Measurements from ENCODE around the gene PSMC2.

PSMC2 gene

DNA sequence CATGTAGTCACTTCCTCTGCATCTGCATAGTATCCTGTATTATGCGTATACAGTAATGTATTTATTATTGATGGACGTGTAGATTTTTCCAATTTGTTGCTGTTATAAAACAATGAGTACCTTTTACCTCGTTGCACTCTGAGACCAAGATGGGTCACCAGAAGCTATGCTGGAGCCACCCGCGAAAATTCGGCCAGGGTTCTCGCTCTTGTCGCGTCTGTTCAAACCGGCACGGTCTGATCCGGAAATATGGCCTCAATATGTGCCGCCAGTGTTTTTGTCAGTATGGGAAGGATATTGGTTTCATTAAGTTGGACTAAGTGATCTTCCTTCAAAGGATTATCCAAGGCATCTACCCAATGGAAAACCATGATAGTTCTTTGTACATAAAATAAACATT lies 1.0 kb downstream of the PSMC2 start:
- Mint-ChIP-seq H3K4me3 (peak overlapping the region; percentile 95 to 100 (median 96)), H3K36me3 (ENCODE audit: low read depth) (peaks cover 9% of the 10 kb centered on the region), H3K27ac (peak overlapping the region; percentile 98), H3K27me3 (ENCODE audit: low read depth) (no peaks in the 10 kb centered on the region), H3K9me3 (no peaks in the 10 kb centered on the region), H3K4me1 (peaks cover 51% of the 10 kb centered on the region)
- TF ChIP-seq, protein P1, sequence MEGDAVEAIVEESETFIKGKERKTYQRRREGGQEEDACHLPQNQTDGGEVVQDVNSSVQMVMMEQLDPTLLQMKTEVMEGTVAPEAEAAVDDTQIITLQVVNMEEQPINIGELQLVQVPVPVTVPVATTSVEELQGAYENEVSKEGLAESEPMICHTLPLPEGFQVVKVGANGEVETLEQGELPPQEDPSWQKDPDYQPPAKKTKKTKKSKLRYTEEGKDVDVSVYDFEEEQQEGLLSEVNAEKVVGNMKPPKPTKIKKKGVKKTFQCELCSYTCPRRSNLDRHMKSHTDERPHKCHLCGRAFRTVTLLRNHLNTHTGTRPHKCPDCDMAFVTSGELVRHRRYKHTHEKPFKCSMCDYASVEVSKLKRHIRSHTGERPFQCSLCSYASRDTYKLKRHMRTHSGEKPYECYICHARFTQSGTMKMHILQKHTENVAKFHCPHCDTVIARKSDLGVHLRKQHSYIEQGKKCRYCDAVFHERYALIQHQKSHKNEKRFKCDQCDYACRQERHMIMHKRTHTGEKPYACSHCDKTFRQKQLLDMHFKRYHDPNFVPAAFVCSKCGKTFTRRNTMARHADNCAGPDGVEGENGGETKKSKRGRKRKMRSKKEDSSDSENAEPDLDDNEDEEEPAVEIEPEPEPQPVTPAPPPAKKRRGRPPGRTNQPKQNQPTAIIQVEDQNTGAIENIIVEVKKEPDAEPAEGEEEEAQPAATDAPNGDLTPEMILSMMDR (IDR thresholded peaks at IDR 0.05; ENCODE audit: unreplicated experiment in 3 of 3): no peak

DNA sequence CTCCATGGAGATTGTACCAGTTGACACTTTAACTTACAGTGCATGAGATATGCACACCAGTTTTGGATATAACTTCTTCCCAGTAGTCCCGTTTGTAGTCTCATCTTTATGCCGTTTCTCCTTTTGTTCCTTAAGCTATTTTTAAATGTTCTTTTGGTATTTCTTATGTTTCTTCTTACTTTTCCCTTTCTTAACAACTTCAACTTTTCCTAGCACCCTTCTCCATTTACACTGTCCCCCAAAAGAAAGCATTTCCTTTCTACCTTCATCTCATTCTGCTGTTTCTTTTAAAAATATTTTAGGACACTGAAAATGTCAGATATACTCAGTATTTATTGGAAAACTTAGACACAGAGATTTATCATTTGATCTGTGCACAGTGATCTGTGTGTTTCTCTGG lies 1.5 kb downstream of the PSMC2 start:
- Mint-ChIP-seq H3K27ac (peak overlapping the region; percentile 73 to 98 (median 98)), H3K36me3 (ENCODE audit: low read depth) (peaks cover 9% of the 10 kb centered on the region), H3K27me3 (ENCODE audit: low read depth) (no peaks in the 10 kb centered on the region), H3K4me1 (peaks cover 51% of the 10 kb centered on the region), H3K4me3 (peak overlapping the region; percentile 95 to 100 (median 96)), H3K9me3 (no peaks in the 10 kb centered on the region)
- TF ChIP-seq, protein P1 (IDR thresholded peaks at IDR 0.05; ENCODE audit: unreplicated experiment in 3 of 3): no peak

DNA sequence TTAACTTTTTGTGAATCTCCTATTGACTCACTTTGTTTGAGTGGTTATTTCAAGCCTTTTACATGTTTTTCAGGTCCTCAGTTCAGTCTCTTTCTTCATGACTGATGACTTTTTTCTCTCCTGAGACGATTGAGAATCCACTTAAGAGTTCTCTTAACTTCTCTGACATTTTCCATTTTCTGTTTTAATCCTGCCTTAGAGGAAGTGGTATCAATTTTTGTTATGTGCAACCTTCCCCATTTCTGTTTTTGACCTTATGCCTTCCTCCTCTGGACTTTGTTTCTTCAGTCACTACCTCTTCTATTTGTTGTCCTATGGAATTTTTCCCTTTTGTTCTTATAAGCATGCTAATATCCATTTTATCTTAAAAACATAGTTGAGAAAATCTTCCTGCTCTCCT lies 2.4 kb downstream of the PSMC2 start:
- Mint-ChIP-seq H3K27ac (peak overlapping the region; percentile 8 to 52 (median 8)), H3K27me3 (ENCODE audit: low read depth) (no peaks in the 10 kb centered on the region), H3K4me3 (peak overlapping the region; percentile 67 to 100 (median 95)), H3K36me3 (ENCODE audit: low read depth) (peaks cover 9% of the 10 kb centered on the region), H3K9me3 (no peaks in the 10 kb centered on the region), H3K4me1 (peaks cover 48% of the 10 kb centered on the region)
- TF ChIP-seq, protein P1 (IDR thresholded peaks at IDR 0.05; ENCODE audit: unreplicated experiment in 3 of 3): no peak

DNA sequence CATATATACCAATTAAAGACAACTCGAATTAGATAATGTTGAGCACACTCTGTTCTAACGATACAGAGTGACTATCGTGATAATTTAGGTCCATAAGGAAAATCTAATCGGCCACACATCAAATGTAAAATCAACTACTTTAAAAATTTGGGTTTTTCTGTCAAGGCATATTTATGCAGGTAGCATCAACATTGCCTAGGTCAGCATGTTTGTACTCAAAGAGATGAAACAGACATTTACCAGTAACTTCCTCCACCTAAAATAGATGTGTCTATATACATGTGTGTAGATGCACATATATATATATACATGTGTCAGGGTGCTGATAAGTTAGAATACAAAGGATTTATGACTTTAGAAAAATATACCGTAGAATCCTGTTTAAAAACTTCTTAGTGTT lies 22.0 kb downstream of the PSMC2 start:
- no peak overlapping the region for H3K4me3 Mint-ChIP-seq
- no peaks in the 10 kb centered on the region for H3K9me3 Mint-ChIP-seq
- H3K4me1 Mint-ChIP-seq: no peaks in the 10 kb centered on the region
- H3K36me3 Mint-ChIP-seq (ENCODE audit: low read depth): peaks cover 42% of the 10 kb centered on the region
- TF ChIP-seq, protein P1 (IDR thresholded peaks at IDR 0.05; ENCODE audit: unreplicated experiment in 3 of 3): no peak
- H3K27me3 Mint-ChIP-seq (ENCODE audit: low read depth): no peaks in the 10 kb centered on the region
- no peak overlapping the region for H3K27ac Mint-ChIP-seq

DNA sequence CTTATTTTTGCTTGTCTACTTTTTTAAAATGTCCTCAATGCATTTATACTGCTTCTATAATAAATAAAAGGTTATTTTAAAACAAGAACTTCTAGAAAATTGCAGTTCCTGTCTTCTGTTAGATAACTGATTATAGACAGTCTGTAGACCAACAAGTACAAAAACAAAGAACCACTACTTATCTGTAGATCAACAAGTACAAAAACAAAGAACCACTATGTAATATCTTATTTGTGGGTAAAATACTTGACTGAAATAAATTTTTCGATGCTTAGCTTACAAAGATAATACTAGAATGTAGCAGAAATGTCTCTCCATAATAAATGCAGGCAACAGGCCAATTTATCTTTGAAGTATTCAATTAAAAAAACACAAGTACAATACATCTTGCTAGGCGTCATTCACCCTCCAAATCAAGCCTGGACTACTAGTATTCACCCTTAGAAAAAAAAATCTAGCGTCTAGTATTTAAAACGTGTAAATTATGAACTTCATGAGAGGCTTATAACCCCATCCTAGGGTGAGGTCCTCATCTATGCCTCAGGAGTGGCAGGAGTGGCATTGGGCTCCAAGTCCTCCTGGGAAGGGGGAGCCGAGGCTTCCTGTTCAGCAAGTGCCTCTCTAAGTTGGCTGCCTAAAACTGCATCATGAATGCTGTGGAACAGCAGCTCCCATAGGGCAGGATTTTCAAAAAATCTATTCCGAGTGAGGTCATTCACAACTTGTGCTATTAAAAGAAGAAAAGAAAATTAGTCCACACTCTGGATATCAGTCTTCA lies 26.6 kb downstream of the PSMC2 start:
- H3K4me3 Mint-ChIP-seq: no peak overlapping the region
- H3K27ac Mint-ChIP-seq: no peak overlapping the region
- H3K9me3 Mint-ChIP-seq: no peaks in the 10 kb centered on the region
- TF ChIP-seq, protein P1 (IDR thresholded peaks at IDR 0.05; ENCODE audit: unreplicated experiment in 3 of 3): no peak
- peaks cover 4% of the 10 kb centered on the region for H3K36me3 Mint-ChIP-seq (ENCODE audit: low read depth)
- no peaks in the 10 kb centered on the region for H3K4me1 Mint-ChIP-seq
- H3K27me3 Mint-ChIP-seq (ENCODE audit: low read depth): peaks cover 4% of the 10 kb centered on the region

Data from nephron (organoid).